PC-3 (cell line): Measurements from ENCODE around the gene ABL1. TPM values are rescaled to one million over a fixed set of nuclear protein-coding genes. Genes with fewer than 3 reads are reported as not detected.
"Not testable (repeated sequence)": the region's sequence is repeated elsewhere in the genome, so short reads cannot be mapped to it uniquely, and the experiment has no call there.

Experiments used
- ATAC-seq: fragments of 200-7000 bp; cut with Tn5 transposase; 2 replicates; pipeline ENCODE4 v1.9.1; 2020; ENCODE audit warnings: mild to moderate bottlenecking, moderate library complexity
- BruUV-seq: library from RNA; stranded (reverse); fragments of 400-500 nt; replicated peaks from 2 replicates; lab custom pipeline; 2021; lab: Mats Ljungman, UMichigan
- CTCF ChIA-PET: fragments of 300-600 bp; sonication (Branson Sonifier 250); formaldehyde crosslinking; loops from one replicate; lab custom pipeline; 2022; ENCODE audit warnings: antibody characterized with exemption; lab: Charles Lee
- POLR2A ChIA-PET: fragments of 300-600 bp; sonication (Branson Sonifier 250); formaldehyde crosslinking; loops from one replicate; lab custom pipeline; 2022; ENCODE audit warnings: antibody characterized with exemption; ENCODE audit not compliant: unreplicated experiment; lab: Charles Lee
- DNase-seq: peaks from one replicate; pipeline ENCODE4 v3.0.0-alpha.2; 2015
- H2AFZ ChIP-seq: fragments of 300-600 bp; sonication (generic); 2 replicates; pipeline ENCODE4 v1.6.0; 2016; ENCODE audit warnings: antibody characterized with exemption, low read length
- H3F3A ChIP-seq: fragments of 300-600 bp; sonication (generic); one replicate; pipeline ENCODE4 v1.6.0; 2017; ENCODE audit warnings: antibody characterized with exemption, low read length, control low read depth, mild to moderate bottlenecking; ENCODE audit not compliant: unreplicated experiment
- H3K27ac ChIP-seq: fragments of 300-600 bp; sonication (generic); 2 replicates; pipeline ENCODE4 v1.5.1; 2016; ENCODE audit warnings: mild to moderate bottlenecking, low read length
- H3K27me3 ChIP-seq: fragments of 300-600 bp; sonication (generic); 2 replicates; pipeline ENCODE4 v1.6.1; 2016; ENCODE audit warnings: low read length, mixed read lengths
- H3K36me3 ChIP-seq: fragments of 300-600 bp; sonication (generic); 2 replicates; pipeline ENCODE4 v1.6.1; 2016; ENCODE audit warnings: low read depth, mixed run types, low read length, mixed read lengths
- H3K4me1 ChIP-seq: fragments of 300-600 bp; sonication (generic); 2 replicates; pipeline ENCODE4 v1.5.1; 2016; ENCODE audit warnings: low read length; ENCODE audit not compliant: insufficient read depth
- H3K4me2 ChIP-seq: fragments of 300-600 bp; sonication (generic); 2 replicates; pipeline ENCODE4 v1.6.0; 2016; ENCODE audit warnings: low read length
- H3K4me3 ChIP-seq: fragments of 300-600 bp; sonication (generic); 2 replicates; pipeline ENCODE4 v1.5.1; 2016; ENCODE audit warnings: mild to moderate bottlenecking, low read length, mixed read lengths
- H3K79me2 ChIP-seq: fragments of 300-600 bp; sonication (generic); 2 replicates; pipeline ENCODE4 v1.6.1; 2017; ENCODE audit warnings: low read length, mixed read lengths
- H3K9ac ChIP-seq: fragments of 300-600 bp; sonication (generic); 2 replicates; pipeline ENCODE4 v1.6.0; 2016; ENCODE audit warnings: mild to moderate bottlenecking, low read length
- H3K9me2 ChIP-seq: fragments of 300-600 bp; sonication (generic); replicated peaks from 2 replicates; pipeline ENCODE4 v1.6.1; 2016; ENCODE audit warnings: mixed run types, low read length, mixed read lengths
- H3K9me3 ChIP-seq: fragments of 300-600 bp; sonication (generic); 2 replicates; pipeline ENCODE4 v1.6.1; 2016; ENCODE audit warnings: low read length, mixed read lengths
- H4K20me1 ChIP-seq: fragments of 300-600 bp; sonication (generic); 2 replicates; pipeline ENCODE4 v1.6.1; 2016; ENCODE audit warnings: low read length, mixed read lengths
- CTCF ChIP-seq: fragments of 300-600 bp; sonication (generic); conservative IDR thresholded peaks from 2 replicates; pipeline ENCODE4 v1.5.1; 2017; ENCODE audit warnings: antibody characterized with exemption, low read depth, mild to moderate bottlenecking, low read length
- EZH2 ChIP-seq: fragments of 300-600 bp; sonication (generic); IDR thresholded peaks from one replicate; pipeline ENCODE4 v1.6.1; 2017; ENCODE audit warnings: antibody characterized with exemption, mild to moderate bottlenecking, low read length; ENCODE audit not compliant: unreplicated experiment
- EZH2phosphoT487 ChIP-seq: fragments of 300-600 bp; sonication (generic); IDR thresholded peaks from 2 replicates; pipeline ENCODE4 v1.6.1; 2018; ENCODE audit warnings: mild to moderate bottlenecking, antibody characterized with exemption, low read length, borderline replicate concordance
- intact Hi-C: fragments of 100-400 bp; cut with micrococcal nuclease; formaldehyde crosslinking; loops from 2 replicates; pipeline ENCODE4 v1.9.0; 2023
- total RNA-seq: library from RNA; depleted of rRNA; stranded (reverse); fragments of >200 nt; gene quantifications from 2 replicates; pipeline ENCODE4 v1.2.3, GENCODE V29; 2014

ABL1 gene
- total RNA-seq, 1 experiment from 2014 or later = 22.8 TPM

GRCh38 chr9:130791303-130791894, 43.7 kb upstream of the ABL1 start:
- Histone ChIP-seq H3K36me3 (peaks cover 4% of the 10 kb centered on the region), H3K4me1 (no peaks in the 10 kb centered on the region), H2AFZ (no peak overlapping the region), H3K9me3 (0 out of 2 replicates have a peak, but pooled peaks cover 9% of the 10 kb centered on the region), H3K27me3 (no peaks in the 10 kb centered on the region), H3K9ac (no peak overlapping the region), H3K27ac (no peak overlapping the region), H3K9me2 (no peaks in the 10 kb centered on the region), H3F3A (no peaks in the 10 kb centered on the region), H3K79me2 (0 out of 2 replicates have a peak, but pooled peaks cover 4% of the 10 kb centered on the region), H3K4me2 (no peak overlapping the region), H3K4me3 (no peak overlapping the region), H4K20me1 (no peaks in the 10 kb centered on the region)
- ATAC-seq (no peak), DNase-seq (no peak)
- POLR2A ChIA-PET = no interaction called here
- intact Hi-C loops = no loop called here
- no TSS peak for BruUV-seq
- TF ChIP-seq EZH2 (no peak), CTCF (no peak), EZH2phosphoT487 (no peak)
- CTCF ChIA-PET = no interaction called here

GRCh38 chr9:130793589-130793988, 41.5 kb upstream of the ABL1 start:
- no peak overlapping the region for H3K9ac ChIP-seq
- no peak overlapping the region for H3K4me2 ChIP-seq
- ChIA-PET CTCF (no interaction called here), POLR2A (no interaction called here)
- 0 out of 2 replicates have a peak, but pooled peaks cover 9% of the 10 kb centered on the region for H3K9me3 ChIP-seq
- H2AFZ ChIP-seq = no peak overlapping the region
- H3K27ac ChIP-seq = no peak overlapping the region
- H3K4me1 ChIP-seq = no peaks in the 10 kb centered on the region
- H3K27me3 ChIP-seq = no peaks in the 10 kb centered on the region
- no TSS peak for BruUV-seq
- H3K36me3 ChIP-seq = peaks cover 4% of the 10 kb centered on the region
- intact Hi-C loops = no loop called here
- H3F3A ChIP-seq = no peaks in the 10 kb centered on the region
- no peak for TF ChIP-seq EZH2phosphoT487
- no peak for TF ChIP-seq EZH2
- no peak for TF ChIP-seq CTCF
- no peak overlapping the region for H3K4me3 ChIP-seq
- no peaks in the 10 kb centered on the region for H4K20me1 ChIP-seq
- H3K9me2 ChIP-seq = no peaks in the 10 kb centered on the region
- ATAC-seq (no peak), DNase-seq (no peak)
- 0 out of 2 replicates have a peak, but pooled peaks cover 4% of the 10 kb centered on the region for H3K79me2 ChIP-seq

- intact Hi-C loops, H3K4me3 ChIP-seq, H2AFZ ChIP-seq, POLR2A ChIA-PET, H3K4me2 ChIP-seq, H3K4me1 ChIP-seq, H3K79me2 ChIP-seq, H3K27me3 ChIP-seq, H3K27ac ChIP-seq, H3F3A ChIP-seq, ATAC-seq, BruUV-seq, H3K9me2 ChIP-seq, H3K9ac ChIP-seq, H3K9me3 ChIP-seq, H3K36me3 ChIP-seq, CTCF ChIA-PET, DNase-seq, H4K20me1 ChIP-seq: not testable (repeated sequence)
These were observed 41.0 kb upstream of the ABL1 start for GRCh38 chr9:130794021-130794420.

GRCh38 chr9:130794423-130794822, 40.6 kb upstream of the ABL1 start:
- H3K4me1 ChIP-seq, H3K4me2 ChIP-seq, POLR2A ChIA-PET, H3K9me2 ChIP-seq, H4K20me1 ChIP-seq, ATAC-seq, H3K9me3 ChIP-seq, H3K4me3 ChIP-seq, H3K36me3 ChIP-seq, H3K79me2 ChIP-seq, BruUV-seq, H2AFZ ChIP-seq, intact Hi-C loops, H3K27ac ChIP-seq, H3F3A ChIP-seq, DNase-seq, H3K9ac ChIP-seq, CTCF ChIA-PET, H3K27me3 ChIP-seq: not testable (repeated sequence)
